Suppressor macrophage (primary cell): Measurements from ENCODE around the gene ADIPOR2.

ENCODE experiments used
- DNase-seq, 4 experiments: peaks; one replicate each; pipeline ENCODE4 v3.0.0-alpha.2; 2020 to 2022

Gene ADIPOR2

GRCh38 chr12:1800401-1801302 is 109.8 kb downstream of the ADIPOR2 start:
- DNase-seq, result peak; percentile 37 to 81 (median 47)

GRCh38 chr12:1801303-1801975 is 110.6 kb downstream of the ADIPOR2 start:
- DNase-seq, result peak in 3 of 4 experiments; percentile 63 to 74 (median 65)

- no peak for DNase-seq
These were observed 112.9 kb downstream of the ADIPOR2 start for GRCh38 chr12:1803736-1804135.

DNA sequence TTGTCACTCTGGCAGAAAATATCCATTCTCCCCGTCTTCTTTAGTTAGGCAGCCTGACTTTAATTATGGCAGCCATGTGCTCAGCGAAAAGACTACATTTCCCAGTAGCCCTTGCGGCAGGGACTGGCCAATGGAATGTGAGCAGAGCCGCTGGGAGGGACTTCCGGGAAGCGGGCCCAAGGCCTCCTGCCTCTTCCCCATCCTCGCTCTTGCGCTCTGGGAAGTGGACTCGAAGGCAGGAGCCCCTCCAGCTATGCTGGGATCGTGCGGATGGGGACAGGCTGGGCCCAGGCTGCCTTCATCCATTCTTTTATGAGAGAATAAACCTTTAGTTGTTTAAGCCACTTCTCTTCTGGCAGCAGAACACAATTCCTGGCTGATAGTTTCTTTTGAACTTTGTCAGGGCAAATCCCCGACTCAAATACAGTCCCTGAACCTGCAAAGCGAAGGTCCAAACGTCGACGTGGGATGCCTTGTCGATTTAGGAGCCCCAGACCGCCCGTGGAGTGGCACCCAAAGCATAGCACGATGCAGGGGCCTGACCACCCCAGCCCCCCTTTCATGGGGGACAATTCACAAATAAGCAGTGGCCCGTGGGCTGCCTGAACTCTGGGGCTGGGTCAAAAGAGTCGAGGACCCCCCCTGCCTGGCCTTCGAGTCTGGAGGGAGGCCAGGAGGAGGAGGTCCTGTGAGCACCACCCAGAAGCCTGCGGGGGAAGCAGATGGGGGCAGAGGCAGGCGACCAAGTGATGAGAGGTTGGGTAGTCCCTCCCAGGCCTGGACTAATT is 113.9 kb downstream of the ADIPOR2 start:
- DNase-seq, result peak; percentile 88 to 94 (median 94)

DNA sequence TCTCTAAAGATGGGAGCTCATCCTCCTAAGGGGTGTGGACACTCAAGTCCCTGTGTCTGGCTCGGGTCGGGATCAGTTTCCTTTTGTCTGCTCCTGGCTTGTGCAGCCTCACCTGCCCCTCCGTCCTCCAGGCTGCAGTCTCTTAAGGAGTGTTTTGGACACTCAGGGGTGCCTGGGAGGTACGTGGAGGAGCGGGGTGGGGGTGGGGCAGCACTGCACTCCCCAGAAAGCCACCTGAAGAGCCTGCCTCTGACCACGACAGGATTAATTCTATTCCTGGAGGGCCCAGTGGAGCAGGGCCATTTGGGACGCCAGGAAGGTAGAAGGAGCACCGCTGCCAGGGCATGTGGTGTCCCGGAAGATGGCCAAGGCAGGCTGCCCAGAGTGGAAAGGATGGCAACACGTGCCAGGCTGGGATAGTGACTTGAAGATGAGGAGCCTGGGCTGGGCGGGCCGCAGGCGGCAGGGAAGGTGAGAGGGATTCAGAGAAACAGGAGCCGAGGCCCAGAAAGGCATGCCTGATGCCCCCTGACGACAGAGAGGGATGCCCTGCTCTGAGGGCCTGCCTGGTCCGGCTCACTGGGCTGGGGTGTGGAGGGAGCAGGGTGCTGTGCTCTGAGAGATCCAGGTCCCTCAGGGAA is 114.7 kb downstream of the ADIPOR2 start:
- DNase-seq, result no peak

DNA sequence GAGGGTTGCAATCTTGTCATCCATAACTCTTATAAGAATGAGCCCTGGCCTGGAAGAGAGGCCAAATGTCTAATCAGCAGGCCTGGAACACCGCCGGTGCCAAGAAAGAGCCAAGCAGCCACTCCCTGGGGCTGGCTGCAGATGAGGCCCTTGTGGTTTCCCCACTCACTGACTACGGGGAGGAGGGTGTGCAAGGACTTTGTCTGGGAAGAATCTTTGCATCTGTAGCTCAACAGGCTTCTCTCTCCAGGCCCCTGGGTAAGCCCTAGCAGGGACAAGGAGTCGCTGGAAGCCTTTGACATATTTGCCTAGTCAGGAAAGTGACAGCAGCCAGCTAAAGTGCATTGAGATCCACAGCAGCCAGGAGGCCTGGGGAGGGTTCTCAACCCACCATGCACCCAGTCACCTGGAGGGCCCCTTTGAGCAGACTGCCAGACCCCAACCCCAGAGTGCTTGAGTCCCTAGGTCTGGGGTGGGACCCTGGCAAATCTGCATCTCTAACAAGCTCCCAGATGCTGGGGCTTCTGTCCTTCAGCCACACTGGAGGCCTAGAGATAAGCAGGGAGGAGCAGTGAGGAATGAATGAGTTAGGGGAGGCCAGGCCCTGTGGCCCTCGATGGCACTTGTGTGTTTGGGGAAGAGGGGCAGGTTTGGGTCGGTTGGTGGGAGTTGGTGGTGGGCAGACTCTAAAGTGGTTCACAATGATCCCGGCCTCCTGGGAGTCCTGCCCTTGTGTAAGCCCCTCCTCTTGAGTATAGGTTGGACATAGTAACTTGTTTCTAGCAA is 115.6 kb downstream of the ADIPOR2 start:
- no peak for DNase-seq

DNA sequence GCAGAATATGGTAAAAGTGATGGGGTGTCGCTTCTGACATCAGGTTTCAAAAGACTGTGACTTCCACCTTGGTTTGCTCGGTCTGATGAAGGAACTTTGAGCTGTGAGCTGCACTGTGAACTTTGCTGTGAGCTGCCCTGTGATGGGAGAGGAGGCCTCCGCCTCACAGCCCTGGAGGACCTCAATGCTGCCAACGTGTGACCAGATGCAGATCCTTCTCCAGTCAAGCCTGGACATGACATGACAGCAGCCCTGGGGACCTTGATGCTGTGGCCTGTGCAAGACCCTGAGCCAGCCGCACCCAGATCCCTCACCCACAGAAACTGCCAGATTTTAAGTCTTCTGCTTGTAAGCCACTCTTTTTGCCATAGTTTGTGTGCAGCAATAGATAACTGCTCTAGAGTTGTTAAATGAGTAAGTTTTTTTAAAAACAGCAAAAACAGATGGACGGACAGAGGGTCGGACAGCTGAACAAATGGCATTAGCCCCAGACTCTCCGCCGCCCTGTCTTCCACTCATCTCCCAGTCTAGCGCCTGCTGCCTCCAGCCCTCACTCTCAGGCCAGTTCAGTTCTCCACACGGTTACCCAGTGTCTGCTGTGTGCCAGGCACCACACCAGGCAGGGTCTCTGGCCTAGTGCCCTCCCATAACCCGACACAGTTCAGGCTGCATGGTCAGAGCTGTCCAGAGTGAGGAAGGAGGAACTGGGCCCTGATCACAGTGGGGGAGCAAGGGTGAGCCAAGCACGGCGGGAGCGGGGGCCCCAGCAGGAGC is 116.4 kb downstream of the ADIPOR2 start:
- peak in 3 of 4 experiments; percentile 29 to 55 (median 42) for DNase-seq

- no peak for DNase-seq
These were observed 117.3 kb downstream of the ADIPOR2 start for GRCh38 chr12:1808036-1808797.

DNA sequence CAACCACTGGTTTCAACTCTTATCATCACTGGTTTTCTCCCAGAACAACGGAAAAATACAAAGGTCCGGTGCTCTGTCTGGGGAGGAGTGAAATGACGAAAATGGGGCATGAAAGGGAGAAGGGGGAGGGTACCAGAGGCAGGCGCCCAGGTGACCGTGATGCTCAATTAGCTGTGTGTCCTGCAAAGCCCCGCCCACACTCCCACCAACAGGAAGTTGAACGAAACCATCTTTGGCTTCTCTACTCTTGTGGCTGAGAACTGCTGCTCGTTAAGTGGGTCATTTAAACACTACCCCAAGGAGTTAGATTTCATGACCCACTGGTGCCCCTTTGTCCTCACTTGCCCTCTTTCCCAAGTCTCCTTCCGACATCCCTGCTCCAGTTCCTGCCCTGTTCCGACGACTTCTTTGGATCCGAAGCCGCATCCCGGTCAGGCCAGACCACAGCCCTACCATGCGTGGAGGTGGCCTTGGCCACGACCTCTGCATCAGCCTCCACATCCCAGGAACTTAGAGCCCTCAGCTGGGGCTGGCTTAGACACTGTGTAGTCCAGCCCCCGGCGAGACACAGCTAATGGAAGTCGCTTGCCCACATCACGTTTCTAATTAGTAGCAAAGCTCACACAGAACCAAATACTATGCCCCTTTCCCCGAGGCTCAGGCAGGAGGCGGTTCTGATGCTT is 118.1 kb downstream of the ADIPOR2 start:
- peak in 3 of 4 experiments; percentile 38 to 57 (median 55) for DNase-seq

DNA sequence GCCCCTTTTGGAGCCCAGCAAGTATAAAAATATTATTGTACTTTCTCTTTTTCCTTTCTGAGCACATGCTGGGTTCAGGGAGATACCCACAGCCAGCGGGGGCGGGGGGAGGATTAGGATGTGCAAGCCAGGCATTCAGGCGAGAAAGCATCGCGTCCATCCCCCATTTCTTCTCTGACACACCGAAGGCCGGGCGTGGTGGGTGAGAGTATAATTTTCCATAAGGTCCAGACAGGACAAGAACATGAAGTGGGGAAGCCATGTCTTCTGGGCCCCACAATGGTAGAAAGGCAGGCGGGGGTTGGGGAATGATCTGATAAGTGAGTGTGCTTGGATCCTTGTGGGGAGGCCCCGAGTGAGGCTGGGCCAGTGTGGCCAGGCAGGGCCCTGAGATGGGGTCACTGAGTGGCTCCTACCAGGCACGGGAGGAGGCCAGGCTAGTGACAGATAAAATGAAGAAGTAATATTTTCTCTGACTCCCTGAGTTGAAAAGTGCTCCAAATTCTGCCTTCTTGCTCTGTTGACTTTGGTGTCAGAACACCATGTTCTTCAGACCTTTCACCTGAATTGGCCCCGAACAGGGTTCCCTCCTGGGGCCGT is 118.8 kb downstream of the ADIPOR2 start:
- DNase-seq, result peak in 3 of 4 experiments; percentile 48 to 62 (median 52)

DNA sequence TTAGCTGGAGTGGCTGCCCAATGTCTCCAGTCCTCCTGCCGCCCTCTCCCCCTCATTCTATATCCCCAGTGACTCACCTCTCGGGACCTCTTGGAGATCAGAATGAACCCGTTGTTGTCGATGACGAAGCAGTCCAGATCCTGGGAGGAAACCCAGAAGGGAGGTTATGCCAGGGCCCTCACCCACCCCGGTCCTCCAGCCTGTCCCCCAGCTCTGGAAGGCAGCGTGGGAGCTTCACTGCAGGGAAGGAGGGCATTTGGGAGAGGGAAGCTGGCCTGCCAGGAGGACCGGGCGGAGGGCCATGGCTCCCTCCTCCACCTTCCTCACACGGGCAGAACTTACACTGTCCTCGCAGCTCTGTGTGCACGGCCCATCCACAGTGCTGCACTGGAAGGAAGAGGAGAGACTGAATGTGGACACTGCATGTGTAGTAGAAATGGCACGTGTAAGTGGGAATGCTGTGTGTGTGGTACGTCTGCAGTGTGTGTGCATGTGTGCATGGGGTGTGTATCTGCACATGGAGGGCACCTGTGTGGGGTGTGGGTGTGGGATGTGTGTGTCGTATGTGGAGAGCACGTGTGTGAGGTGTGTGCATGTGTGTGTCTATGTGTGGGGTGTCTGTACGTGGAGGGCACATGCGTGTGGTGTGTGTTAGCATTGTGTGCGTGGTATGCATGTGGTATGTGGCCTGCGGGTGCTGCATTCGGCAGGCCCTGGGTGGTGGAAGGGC is 119.5 kb downstream of the ADIPOR2 start:
- peak; percentile 26 to 65 (median 64) for DNase-seq

GRCh38 chr12:1810931-1811280 is 120.0 kb downstream of the ADIPOR2 start:
- no peak for DNase-seq

DNA sequence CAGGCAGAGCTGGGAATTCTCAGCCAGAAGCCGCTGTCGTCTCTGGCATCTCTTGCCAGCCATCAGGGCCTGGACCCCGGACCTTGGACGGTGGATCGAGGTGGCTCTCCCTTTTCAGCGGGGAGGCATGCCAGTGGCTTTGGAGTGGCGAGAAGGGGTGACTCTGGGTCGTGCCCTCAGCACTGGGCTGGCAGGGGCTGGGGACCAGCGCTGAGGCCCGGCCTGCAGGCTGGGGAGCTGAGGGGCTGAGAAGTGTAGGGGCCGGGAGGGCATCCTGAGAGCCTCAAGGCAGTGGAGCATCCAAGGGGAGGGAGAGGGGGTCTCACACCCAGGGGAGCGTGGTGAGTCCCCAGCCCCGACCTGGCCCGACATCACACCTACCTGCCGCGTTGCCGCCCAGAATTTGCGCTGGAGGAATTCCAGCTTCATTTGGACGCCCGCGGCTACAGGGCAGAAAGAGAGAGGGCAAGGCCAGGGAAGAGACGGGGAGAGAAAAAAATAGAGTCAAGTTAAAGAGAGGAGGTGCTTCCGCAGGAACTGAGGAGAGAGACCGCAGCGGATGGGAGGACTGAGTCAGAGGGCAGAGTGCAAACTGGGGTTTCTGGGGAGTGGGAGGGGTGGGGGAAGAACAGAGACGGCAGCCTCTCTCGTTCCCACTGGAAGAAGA is 120.5 kb downstream of the ADIPOR2 start:
- DNase-seq, result peak; percentile 49 to 86 (median 80)

DNA sequence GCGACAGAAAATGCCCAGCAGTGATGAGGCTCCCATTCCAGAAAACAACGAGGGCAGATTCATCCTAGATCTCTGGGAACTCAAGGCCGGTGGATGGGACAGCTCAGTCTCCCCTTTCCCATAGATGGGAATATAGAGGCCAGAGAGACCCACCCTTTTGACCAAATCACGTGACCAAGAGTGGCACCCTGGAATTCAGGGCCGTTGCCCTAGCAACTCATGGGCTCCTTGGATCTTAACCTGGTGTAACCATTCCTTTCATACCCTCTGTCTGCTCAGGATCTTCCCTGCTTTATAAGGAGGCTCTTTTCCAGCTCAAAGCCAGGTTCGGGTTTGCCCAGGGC is 121.0 kb downstream of the ADIPOR2 start:
- DNase-seq, result no peak

GRCh38 chr12:1812650-1813302 is 121.9 kb downstream of the ADIPOR2 start:
- peak; percentile 87 to 93 (median 92) for DNase-seq

- peak in 3 of 4 experiments; percentile 24 to 43 (median 43) for DNase-seq
These were observed 123.4 kb downstream of the ADIPOR2 start for GRCh38 chr12:1814266-1814665.

- no peak for DNase-seq
These were observed 124.2 kb downstream of the ADIPOR2 start for GRCh38 chr12:1815108-1815507.
